Measurements from ENCODE around the gene SRL. TPM values are rescaled to one million over a fixed set of nuclear protein-coding genes. Genes with fewer than 3 reads are reported as not detected.

Gene SRL
- total RNA-seq = 1 to 10 TPM in 1 of 4 donors, under 1 TPM in 2, not detected in 1; 0.04 to 1.8 (median 0.38) TPM

DNA sequence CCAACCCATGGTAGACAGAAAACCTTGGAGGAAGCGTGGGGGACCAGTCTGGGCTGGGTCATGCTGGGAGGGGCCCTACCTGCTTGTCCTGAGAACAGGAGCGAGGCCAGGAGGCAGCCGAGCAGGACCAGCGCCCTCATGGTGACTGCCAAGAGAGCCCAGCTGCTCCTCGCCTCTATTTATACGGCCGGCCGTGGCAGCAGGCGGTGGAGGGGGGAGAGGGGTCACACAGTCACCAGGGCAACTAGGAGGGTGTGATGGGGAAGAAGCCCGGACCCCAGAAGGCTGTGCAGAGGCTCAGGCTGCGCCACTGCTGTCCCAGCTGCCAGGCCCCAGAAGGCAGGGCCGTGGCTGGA, at the start of gene SRL:
Gene SRL (minus strand): TSS at position 153 of the 356 bp plus-strand sequence. CDS start 13 bp downstream, at position 140.
- H3K36me3 ChIP-seq = no peaks in the 10 kb centered on the region
- H3K9me3 ChIP-seq = no peaks in the 10 kb centered on the region
- DNase-seq = no peak
- no peaks in the 10 kb centered on the region for H3K27me3 ChIP-seq
- no peak within 1 kb of the TSS for H3K27ac ChIP-seq
- no peak within 1 kb of the TSS for H3K4me3 ChIP-seq
- H3K4me1 ChIP-seq = no peaks in the 10 kb centered on the region
- 60% methylated on average over 2 of the region's 12 CpGs; no CpG with 5 or more reads in 1 of the 2 donors for WGBS, 2 donors
- intact Hi-C loops (cut with DNase I) = no loop called here
- TF ChIP-seq, protein P1, sequence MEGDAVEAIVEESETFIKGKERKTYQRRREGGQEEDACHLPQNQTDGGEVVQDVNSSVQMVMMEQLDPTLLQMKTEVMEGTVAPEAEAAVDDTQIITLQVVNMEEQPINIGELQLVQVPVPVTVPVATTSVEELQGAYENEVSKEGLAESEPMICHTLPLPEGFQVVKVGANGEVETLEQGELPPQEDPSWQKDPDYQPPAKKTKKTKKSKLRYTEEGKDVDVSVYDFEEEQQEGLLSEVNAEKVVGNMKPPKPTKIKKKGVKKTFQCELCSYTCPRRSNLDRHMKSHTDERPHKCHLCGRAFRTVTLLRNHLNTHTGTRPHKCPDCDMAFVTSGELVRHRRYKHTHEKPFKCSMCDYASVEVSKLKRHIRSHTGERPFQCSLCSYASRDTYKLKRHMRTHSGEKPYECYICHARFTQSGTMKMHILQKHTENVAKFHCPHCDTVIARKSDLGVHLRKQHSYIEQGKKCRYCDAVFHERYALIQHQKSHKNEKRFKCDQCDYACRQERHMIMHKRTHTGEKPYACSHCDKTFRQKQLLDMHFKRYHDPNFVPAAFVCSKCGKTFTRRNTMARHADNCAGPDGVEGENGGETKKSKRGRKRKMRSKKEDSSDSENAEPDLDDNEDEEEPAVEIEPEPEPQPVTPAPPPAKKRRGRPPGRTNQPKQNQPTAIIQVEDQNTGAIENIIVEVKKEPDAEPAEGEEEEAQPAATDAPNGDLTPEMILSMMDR (IDR thresholded peaks at IDR 0.05) = no peak
- no peak for TF ChIP-seq POLR2A (IDR thresholded peaks at IDR 0.05)

DNA sequence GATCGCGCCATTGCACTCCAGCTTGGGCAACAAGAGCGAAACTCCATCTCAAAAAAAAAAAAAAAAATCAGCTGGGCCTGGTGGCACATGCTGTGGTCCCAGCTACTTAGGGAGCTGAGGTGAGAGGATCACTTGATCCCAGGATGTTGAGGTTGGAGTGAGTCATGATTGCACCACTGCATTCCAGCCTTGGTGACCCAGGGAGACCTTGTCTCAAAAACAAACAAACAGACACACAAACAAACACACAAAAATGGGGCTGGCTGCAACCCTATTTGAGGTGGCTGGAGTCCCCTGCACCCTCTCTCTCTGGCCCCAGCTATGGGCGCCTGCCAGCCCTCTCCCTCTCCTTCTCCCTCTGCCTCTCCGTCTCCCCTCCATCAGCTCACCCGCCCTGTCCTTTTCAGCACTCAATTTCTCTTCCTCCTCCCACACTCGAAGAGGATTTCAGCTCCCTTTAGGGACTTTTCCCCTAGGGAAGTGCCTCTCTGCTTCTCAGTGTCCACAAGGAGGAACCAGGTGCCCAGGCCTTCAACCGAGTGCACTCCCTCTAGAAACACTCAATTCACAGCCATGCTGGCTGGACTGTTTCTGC, 48.5 kb upstream of the SRL start:
- intact Hi-C loops (cut with DNase I) = no loop called here
- Histone ChIP-seq H3K27ac (no peak overlapping the region), H3K27me3 (no peaks in the 10 kb centered on the region), H3K9me3 (no peaks in the 10 kb centered on the region), H3K4me3 (no peak overlapping the region), H3K36me3 (no peaks in the 10 kb centered on the region), H3K4me1 (peaks cover 8 to 42% (median 25%) of the 10 kb centered on the region in 3 donors)
- no peak for DNase-seq
- no peak for TF ChIP-seq POLR2A (IDR thresholded peaks at IDR 0.05)
- TF ChIP-seq, protein P1 (IDR thresholded peaks at IDR 0.05) = peak in 1 of 6 experiments; percentile 6
- 71 to 75% methylated on average over 8 of the region's 8 CpGs for WGBS, 2 donors

- intact Hi-C loops (cut with DNase I) = loop anchor here (5.0 kb wide), 1 partner anchor 44 kb away; no protein-coding TSS in a partner anchor
- TF ChIP-seq POLR2A (IDR thresholded peaks at IDR 0.05) = no peak
- TF ChIP-seq, protein P1 (IDR thresholded peaks at IDR 0.05) = peak; percentile 76 to 98 (median 90)
- Histone ChIP-seq H3K4me1 (peaks cover 0 to 29% (median 14%) of the 10 kb centered on the region in 3 donors), H3K27ac (no peak overlapping the region), H3K4me3 (no peak overlapping the region), H3K9me3 (no peaks in the 10 kb centered on the region), H3K36me3 (no peaks in the 10 kb centered on the region), H3K27me3 (peaks cover 0 to 8% (median 0%) of the 10 kb centered on the region in 4 donors)
- 10 to 56% methylated on average over 2 to 18 of the region's 22 CpGs for WGBS, 2 donors
- no peak for DNase-seq
Observed at GRCh38 chr16:4288148-4288921, 46.5 kb upstream of the SRL start.

- Histone ChIP-seq H3K4me3 (no peak overlapping the region), H3K9me3 (no peaks in the 10 kb centered on the region), H3K4me1 (peaks cover 0 to 10% (median 8%) of the 10 kb centered on the region in 3 donors), H3K36me3 (no peaks in the 10 kb centered on the region), H3K27me3 (peaks cover 0 to 8% (median 0%) of the 10 kb centered on the region in 4 donors), H3K27ac (no peak overlapping the region)
- WGBS, 2 donors = 66 to 77% methylated on average over 3 to 6 of the region's 10 CpGs
- intact Hi-C loops (cut with DNase I) = loop anchor here (5.0 kb wide), 1 partner anchor 47 kb away; no protein-coding TSS in a partner anchor
- DNase-seq = no peak
- no peak for TF ChIP-seq POLR2A (IDR thresholded peaks at IDR 0.05)
- TF ChIP-seq, protein P1 (IDR thresholded peaks at IDR 0.05) = no peak
Observed at GRCh38 chr16:4285167-4285566, 43.3 kb upstream of the SRL start.

DNA sequence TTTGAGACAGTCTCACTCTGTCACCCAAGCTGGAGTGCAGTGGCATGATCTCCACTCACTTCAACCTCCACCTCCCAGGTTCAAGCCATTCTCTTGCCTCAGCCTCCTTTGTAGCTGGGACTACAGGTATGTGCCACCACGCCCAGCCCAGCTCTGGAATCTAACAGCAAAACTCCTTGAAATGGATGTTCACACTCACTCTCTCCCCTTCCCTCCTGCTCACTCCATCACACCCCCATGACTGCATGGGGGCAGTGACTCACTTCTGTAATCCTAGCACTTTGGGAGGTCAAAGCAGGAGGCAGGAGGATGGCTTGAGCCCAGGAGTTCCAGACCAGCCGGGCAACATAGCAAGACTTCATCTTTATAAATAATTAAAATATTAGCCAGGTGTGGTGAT, 42.1 kb upstream of the SRL start:
- Histone ChIP-seq H3K4me3 (no peak overlapping the region), H3K27me3 (peaks cover 0 to 8% (median 0%) of the 10 kb centered on the region in 4 donors), H3K27ac (no peak overlapping the region), H3K9me3 (no peaks in the 10 kb centered on the region), H3K36me3 (no peaks in the 10 kb centered on the region), H3K4me1 (peaks cover 0 to 9% (median 8%) of the 10 kb centered on the region in 3 donors)
- TF ChIP-seq, protein P1 (IDR thresholded peaks at IDR 0.05) = no peak
- TF ChIP-seq POLR2A (IDR thresholded peaks at IDR 0.05) = no peak
- 52 to 73% methylated on average over 2 of the region's 2 CpGs for WGBS, 2 donors
- intact Hi-C loops (cut with DNase I) = no loop called here
- no peak for DNase-seq
